ENCODE results near the gene DECR2.

DECR2 gene

DNA sequence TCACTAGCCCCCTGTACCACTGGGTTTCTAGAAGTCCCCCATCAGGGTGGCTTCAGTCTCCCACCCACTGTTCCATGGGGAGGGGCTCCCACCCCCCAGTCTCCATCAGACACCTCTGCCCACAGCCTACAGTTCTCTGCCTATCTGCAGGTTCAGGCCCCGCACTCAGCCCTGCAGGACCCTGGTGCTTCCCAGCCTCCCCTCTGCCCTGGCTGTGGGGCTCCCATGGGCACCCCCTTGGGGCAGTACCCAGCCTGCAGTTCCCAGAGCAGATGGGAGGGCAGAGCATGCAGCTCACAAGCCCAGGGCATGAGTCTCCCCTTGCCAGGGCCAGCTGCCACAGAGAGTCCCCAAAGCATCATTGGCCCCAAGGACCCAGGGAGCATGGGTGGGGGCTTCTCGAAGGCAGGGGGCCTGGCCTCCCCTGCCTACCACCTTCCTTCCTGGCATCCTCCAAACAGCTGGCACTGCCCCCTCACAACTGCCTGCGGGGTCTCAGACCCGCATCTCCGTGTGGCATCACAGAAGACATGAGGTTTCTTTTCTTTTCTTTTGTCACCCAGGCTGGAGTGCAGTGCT is 28.6 kb upstream of the DECR2 start:
- Histone ChIP-seq H3K36me3 (replicated peaks) (peaks cover 45% of the 10 kb centered on the region), H3K4me3 (ENCODE audit: low read depth, low read length) (no peak overlapping the region), H3K27me3 (replicated peaks) (no peaks in the 10 kb centered on the region), H3K27ac (no peak overlapping the region)
- in situ Hi-C loops (cut with HindIII; ENCODE audit: low pct_ligation_motif_present, low sequenced_read_pairs), result no loop called here
- no peak for DNase-seq
- TF ChIP-seq, protein P1, sequence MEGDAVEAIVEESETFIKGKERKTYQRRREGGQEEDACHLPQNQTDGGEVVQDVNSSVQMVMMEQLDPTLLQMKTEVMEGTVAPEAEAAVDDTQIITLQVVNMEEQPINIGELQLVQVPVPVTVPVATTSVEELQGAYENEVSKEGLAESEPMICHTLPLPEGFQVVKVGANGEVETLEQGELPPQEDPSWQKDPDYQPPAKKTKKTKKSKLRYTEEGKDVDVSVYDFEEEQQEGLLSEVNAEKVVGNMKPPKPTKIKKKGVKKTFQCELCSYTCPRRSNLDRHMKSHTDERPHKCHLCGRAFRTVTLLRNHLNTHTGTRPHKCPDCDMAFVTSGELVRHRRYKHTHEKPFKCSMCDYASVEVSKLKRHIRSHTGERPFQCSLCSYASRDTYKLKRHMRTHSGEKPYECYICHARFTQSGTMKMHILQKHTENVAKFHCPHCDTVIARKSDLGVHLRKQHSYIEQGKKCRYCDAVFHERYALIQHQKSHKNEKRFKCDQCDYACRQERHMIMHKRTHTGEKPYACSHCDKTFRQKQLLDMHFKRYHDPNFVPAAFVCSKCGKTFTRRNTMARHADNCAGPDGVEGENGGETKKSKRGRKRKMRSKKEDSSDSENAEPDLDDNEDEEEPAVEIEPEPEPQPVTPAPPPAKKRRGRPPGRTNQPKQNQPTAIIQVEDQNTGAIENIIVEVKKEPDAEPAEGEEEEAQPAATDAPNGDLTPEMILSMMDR (IDR thresholded peaks at IDR 0.05; ENCODE audit: low read depth, low read length, missing control alignments), result no peak

DNA sequence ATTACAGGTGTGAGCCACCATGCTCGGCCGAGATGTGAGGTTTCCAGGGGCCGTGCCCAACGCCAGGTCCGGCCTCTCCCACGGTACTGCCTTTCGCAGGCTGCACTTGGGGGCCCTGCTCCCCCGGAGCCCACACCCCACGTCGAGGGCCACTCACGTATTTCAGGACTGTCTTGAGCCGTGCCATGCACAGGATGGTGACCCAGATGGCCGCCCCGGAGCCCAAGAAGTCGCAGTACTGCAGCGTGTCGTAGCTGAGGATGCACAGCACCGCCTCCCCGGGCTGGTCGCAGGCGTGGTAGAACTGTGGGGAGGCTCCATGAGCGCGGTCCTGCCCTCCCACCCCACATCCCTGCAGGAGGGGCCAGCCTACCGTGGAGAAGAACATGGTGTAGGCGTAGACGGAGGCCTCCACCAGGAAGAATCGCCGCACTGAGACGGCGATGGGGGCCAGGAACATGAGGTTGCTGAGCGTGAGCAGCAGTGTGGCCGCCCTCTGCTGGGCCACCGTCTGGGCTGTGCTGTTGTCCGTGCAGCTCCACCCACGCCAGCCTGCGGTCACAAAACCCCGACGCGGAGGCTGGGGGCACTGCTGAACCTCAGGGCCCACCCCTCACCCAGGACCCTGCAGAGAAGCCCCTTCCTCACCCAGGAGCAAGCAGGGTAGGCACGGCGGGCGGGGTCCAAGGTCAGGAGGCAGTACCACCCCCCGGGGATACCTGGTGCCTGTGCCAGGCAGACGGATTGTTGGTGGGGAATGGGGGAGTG is 27.7 kb upstream of the DECR2 start:
- peaks cover 36% of the 10 kb centered on the region for H3K36me3 ChIP-seq (replicated peaks)
- in situ Hi-C loops (cut with HindIII; ENCODE audit: low pct_ligation_motif_present, low sequenced_read_pairs), result no loop called here
- TF ChIP-seq, protein P1 (IDR thresholded peaks at IDR 0.05; ENCODE audit: low read depth, low read length, missing control alignments), result no peak

GRCh38 chr16:374616-374926 is 27.1 kb upstream of the DECR2 start:
- Histone ChIP-seq H3K27ac (no peak overlapping the region), H3K36me3 (replicated peaks) (peaks cover 36% of the 10 kb centered on the region), H3K4me3 (ENCODE audit: low read depth, low read length) (no peak overlapping the region), H3K27me3 (replicated peaks) (no peaks in the 10 kb centered on the region)
- no peak for DNase-seq
- TF ChIP-seq, protein P1 (IDR thresholded peaks at IDR 0.05; ENCODE audit: low read depth, low read length, missing control alignments), result no peak
- in situ Hi-C loops (cut with HindIII; ENCODE audit: low pct_ligation_motif_present, low sequenced_read_pairs), result no loop called here

More for the DNA sequence above, 27.7 kb upstream of the DECR2 start:
- Histone ChIP-seq H3K4me3 (ENCODE audit: low read depth, low read length) (no peak overlapping the region), H3K27me3 (replicated peaks) (no peaks in the 10 kb centered on the region), H3K27ac (no peak overlapping the region)
- no peak for DNase-seq

DNA sequence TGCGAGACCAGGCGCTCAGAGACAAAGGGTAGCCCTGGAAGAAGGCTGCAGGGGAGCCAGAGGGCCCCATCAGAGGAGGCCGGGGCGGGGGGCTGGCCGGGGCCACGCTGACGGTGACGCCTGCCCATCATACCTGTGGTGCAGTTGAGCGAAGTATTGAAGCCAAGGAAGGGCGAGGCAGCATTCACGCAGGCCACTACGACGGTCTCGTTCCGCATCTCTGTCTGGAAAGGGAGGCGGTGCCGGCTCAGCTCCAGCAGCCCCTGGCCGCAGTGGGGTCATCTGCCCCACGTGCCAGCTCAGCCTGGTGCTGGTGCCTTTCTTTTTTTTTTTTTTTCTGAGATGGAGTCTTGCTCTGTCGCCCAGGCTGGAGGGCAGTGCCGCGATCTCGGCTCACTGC is 26.5 kb upstream of the DECR2 start:
- Histone ChIP-seq H3K27ac (no peak overlapping the region), H3K27me3 (replicated peaks) (no peaks in the 10 kb centered on the region), H3K4me3 (ENCODE audit: low read depth, low read length) (no peak overlapping the region), H3K36me3 (replicated peaks) (peaks cover 36% of the 10 kb centered on the region)
- in situ Hi-C loops (cut with HindIII; ENCODE audit: low pct_ligation_motif_present, low sequenced_read_pairs), result no loop called here
- DNase-seq, result no peak
- TF ChIP-seq, protein P1 (IDR thresholded peaks at IDR 0.05; ENCODE audit: low read depth, low read length, missing control alignments), result no peak

DNA sequence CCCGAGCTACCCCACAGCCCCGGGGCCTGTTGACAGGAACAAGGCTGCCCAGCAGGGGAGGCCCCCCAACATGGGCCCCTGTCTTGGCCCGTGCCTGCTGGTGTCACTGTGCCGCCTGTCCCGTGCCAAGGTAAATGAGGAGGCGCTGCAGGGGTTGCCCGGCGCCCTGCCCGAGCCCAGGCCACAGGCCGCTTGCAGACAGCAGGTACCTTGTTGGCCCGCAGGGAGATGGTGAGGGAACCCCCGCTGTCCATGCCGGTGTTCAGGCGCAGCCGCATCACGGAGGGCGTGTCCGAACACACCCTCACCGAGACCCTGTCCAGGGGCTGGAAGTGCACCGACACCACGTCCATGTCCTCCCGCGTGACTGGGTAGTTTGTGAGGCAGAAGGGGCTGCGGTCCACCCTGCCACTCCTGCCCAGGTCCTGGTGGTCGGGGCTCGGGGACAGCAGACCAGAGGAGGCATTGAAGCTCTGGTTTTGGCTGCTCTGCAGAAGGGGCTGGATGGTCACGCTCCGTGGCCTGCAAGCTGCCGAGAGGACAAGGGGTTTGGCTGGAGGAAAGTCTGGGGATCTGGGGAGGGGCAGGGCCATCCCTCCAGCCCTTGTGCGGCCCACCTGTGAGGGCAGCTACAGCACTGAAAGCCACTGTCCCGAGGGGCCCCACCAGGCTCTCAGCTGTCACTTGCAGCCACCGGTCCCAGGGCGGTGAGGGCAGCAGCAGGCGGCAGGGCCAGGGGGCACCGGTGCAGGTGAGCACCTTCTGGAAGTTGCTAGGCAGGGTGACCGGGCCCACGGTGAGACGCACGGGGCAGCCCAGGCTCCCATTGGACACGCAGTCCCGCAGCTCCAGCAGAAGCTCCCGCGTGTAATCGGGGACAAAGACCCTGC is 25.5 kb upstream of the DECR2 start:
- no peak overlapping the region for H3K4me3 ChIP-seq (ENCODE audit: low read depth, low read length)
- H3K36me3 ChIP-seq (replicated peaks), result peaks cover 36% of the 10 kb centered on the region
- TF ChIP-seq, protein P1 (IDR thresholded peaks at IDR 0.05; ENCODE audit: low read depth, low read length, missing control alignments), result no peak
- H3K27ac ChIP-seq, result no peak overlapping the region
- no peak for DNase-seq
- no peaks in the 10 kb centered on the region for H3K27me3 ChIP-seq (replicated peaks)
- in situ Hi-C loops (cut with HindIII; ENCODE audit: low pct_ligation_motif_present, low sequenced_read_pairs), result no loop called here

All from brain microvascular endothelial cell (primary cell).